Limb (tissue), 2 donors: ENCODE measurements around the gene RPAP3.

Experiments
- DNase-seq, 2 donors: peaks; one replicate each; pipeline ENCODE4 v3.0.0-alpha.2; 2016; ENCODE audit errors: extremely low spot score in 2 of 2

The RPAP3 gene

DNA sequence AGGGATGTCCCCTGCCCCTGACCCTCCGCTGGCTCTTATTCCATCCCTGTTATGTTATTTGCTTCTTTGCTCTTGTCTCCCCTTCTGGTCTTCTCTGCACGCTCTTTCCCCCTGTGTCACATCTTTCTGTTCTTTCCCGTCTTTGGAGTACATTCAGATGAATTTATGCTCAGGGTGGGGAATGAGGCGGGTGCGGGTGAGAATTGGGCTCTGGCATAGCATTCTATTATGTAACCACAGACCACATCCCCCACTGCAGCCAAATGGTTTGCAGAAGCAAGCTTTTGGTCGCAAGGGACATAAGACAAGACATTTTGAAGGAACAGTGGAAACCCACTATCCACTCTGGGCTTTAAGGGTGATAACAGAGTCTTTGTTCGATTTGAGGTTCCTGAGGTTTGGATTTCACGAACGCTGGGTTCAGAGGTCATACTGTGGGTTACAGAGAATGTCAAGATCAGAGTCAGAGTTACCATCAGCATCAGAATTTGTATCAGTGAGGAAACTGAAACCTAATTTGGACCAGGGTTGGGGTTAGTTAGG lies 15.7 kb upstream of the RPAP3 start:
- peak in 1 of 2 donors; percentile 16 for DNase-seq

DNA sequence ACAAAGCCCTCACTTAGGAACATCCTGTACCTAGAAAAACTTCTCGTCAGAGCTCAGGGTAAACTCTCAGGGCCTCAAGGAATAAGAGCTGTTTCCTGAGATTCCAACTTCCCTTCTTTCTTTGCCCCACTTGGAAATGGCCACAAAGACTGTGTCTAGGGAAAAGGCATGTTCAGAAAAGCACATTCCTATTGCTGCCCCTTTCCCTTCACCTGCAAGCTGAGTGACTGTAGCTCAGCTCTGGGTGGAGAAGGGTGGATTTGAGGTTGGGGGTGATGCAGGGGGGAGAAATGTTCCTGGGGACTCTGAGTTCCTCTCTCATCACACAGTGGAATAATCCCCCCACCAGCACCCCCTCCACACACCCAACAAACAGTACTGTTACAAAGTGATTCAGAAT lies 12.7 kb upstream of the RPAP3 start:
- DNase-seq, result no peak

DNA sequence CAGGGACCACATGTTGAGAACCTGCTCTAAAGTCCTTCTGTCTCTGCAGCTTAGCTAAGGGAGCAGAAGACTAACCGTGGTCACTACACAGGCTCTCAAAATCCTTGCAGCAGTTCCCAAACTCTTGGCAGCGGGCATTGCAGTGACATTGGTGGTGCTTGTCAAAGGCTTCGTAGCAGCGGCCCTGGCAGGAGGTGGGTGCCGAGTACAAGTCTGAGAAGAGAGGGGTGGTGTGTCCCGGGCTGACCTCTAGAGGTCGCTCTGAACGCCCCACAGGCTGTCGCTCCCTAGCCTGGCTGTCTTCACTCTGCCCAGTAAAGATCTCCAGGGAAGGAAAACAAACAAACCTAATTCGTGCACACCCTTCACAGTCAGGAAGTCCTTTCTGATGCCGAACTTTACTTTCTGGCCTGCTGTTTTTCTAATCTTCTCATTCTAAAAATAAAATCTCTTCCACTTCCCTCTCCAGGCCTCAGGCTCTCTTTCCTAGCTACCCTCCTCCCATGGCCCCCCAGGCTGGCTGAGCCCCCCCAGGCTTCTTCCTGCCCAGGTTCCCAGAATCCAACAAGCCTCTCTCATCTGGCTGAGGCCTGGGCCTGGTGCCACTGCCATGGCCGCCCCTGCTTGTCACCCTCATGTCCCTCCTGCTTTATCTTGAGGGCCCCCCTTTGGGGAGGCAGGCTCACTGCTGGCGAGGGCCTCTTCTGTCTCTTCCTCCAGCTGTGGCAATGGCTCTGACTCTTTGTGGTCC lies 11.8 kb upstream of the RPAP3 start:
- peak; percentile 77 to 81 for DNase-seq

DNA sequence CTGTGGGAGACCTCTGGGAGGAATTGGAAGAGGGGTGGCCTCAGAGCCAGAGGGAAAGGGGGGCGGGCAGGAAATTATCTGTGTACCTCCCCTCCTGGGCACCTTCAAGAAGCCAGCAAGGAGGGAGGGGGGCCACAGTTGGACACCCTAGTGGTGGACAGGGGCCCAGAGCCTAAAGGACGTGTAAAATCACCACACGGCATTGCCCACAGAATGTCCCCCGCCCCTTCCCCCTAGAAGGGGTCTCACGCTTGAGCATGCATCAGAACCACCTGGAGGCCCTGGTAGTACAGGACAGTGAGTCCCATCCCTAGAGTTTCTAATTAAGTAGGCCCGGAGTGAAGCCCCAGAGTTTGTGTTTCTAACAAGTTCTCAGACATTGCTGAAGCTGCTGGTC lies 11.2 kb upstream of the RPAP3 start:
- no peak for DNase-seq

- no peak for DNase-seq
These were observed 10.2 kb upstream of the RPAP3 start for GRCh38 chr12:47715877-47716548.

DNA sequence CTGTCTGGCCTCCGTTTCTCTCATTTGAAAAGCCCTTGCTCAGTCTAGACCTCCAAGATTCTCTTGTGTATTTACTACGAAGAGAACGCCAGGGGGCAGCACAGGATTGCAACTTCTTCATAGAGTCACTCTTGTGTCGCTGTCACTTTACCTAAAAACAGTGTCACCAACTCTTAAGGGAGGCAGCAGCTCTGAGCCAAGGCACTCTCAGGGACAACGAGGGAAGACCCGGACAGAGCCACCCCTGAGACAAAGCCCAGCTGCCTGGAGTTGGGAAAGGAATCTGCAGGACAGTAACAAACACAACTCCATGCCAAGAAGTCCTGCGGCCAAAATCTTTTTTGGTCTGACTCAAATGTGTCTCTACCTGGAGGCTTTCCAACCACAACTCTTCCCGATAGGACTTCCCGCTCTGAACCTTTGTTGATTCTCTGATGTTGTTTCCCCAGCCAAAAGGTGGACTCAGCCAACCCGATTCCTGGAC lies 9.6 kb upstream of the RPAP3 start:
- DNase-seq, result peak; percentile 68 to 83

DNA sequence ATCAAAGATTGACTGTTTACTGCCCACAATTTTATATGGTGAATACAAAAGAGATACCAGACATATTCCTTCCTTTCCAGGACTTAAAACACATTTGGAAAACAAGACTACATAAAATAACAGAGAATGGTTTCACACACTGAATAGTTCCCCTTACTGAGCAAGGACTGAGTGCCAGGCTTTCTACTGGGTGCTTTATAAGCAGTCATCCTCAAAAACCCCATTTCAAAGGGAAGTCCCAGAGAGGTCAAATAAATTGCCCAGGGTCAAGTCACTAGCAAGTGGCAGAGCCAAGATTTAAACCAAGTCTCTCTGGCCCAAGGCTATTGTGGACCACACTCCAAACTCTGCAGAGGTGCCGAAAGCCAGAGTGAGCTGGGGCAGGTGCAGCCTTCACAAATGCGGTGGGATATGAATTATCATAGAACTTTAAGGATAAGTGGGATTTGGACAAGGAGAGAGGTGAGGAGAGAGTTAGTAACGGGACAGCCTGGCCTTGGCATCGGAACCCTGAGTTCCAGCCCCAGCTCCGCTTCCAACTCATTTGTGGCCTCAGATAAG lies 9.1 kb upstream of the RPAP3 start:
- DNase-seq, result no peak

DNA sequence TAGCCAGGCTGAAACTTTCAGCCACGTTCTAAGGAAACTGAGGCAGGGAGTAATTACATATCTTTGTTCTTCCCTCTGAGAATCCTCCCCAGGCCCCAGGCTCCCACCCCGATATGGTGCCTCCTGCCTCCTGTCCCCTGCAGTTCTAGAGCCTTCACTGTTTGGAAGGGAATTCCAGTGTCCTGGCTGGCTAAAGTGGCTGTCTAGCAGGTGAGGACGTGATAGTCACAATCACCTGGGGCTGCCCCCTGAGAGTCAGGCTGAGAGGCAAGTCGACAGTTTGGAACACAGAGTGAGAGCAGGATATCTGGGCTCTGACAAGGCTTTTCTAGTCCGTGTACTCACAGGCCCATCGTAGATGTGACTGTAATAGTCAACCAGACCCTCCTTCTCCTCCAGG lies 6.3 kb upstream of the RPAP3 start:
- no peak for DNase-seq

DNA sequence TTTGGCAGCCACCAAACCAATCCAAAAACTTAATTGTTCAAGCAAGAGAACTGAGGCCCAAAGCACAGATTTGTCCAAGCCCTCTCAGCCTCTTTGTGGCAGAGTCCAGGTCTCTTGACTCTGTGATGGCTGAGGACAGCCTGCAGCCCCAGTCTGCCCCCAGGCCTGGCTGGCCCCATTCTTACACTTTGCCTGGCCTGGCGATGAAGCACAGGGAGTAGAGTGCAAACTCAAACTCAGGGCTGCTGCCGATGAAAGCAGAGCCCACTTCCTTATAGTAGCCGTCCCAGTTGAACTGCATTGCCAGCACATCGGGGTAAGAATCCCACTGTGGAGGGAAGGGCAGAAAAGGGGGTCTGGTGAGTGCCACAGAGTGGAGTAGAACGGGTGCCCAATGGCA lies 5.6 kb upstream of the RPAP3 start:
- DNase-seq, result no peak

DNA sequence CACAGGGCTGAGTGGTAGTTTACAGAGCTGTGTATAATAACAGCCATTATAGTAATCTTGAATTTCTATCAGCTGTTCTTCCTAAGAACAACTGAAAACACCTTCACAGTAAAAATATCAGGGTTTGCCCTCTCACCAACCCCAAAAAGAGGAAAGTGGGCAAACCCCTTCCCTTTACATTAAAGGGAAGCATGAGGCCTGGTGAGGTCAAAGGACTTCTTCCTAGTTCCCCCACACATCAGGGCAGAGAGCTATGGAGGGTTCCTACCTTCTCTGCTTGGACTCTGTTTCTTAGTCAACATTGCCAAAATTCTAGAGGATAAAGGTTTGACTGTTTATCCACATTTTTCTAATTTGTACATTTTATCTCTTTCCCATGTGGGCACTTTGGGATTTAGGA lies 4.4 kb upstream of the RPAP3 start:
- DNase-seq, result no peak

- DNase-seq, result no peak
These were observed 3.8 kb upstream of the RPAP3 start for GRCh38 chr12:47709671-47710070.

DNA sequence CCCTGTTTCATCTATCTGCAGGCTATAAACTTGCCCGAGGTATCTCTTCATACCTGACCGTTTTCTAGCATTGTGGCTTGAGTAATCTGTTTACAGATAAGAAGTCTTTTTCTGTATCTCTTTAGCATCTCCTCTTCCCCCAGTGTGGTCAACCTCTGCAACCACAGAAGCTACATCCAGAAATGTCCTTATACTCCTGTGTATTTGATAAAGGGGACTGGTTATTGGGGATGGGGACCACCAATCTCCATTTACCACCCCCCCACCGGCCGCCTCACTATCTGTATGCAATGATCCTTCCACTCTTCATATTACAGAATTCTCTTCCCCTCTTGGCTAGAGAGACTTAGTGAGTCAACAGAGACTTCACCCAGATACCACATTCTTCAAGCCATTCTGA lies 3.4 kb upstream of the RPAP3 start:
- no peak for DNase-seq

DNA sequence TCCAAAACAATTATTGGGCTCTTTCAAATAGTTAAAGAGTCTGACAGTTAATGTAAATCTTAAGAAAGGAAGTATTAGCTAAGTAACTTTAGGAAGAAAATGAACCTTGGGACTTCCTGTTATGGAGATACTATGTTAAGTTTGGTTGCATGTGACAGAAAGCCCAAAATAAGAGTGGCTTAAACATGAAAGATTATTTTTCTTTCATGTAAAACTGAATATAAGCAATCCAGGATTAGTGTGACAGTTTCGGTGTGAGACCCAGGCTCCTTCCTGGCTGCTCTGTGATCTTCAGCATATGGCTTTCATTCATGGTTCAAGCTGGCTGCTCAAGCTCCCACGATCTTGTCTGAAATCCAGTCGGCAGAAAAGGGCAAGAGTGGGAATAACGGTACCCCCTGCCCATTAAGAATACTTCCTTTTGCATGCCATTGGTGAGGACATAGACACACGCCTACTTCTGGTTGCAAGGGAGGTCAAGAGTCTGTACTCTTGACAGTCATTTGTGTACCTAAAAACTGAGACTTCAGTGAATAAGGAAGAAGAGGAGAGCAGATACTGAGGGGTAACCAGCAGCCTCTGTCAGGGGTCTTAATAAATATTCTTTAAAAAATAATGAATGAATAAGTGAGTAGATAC lies 2.2 kb upstream of the RPAP3 start:
- no peak for DNase-seq

DNA sequence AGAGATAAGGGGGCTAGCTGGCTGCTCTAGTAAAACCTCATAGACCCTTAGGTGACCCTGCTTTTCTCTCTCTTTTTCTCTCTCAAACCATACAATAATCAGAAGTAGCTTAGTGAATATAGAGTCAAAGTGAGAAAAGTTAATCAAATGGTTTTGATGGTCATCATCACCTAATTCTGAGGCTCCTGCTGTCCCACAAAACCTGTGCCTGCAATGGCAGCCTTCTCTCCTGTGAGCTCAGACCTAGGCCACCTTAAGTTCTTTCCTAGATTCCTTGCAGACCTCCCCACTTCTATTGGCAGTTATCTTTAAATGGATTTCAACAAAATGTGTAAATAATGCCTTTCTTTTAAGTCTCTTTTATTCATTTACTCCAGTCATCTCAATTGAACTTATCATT lies 1.5 kb upstream of the RPAP3 start:
- no peak for DNase-seq

GRCh38 chr12:47705229-47705565 lies 633 bp downstream of the RPAP3 start:
- no peak for DNase-seq

DNA sequence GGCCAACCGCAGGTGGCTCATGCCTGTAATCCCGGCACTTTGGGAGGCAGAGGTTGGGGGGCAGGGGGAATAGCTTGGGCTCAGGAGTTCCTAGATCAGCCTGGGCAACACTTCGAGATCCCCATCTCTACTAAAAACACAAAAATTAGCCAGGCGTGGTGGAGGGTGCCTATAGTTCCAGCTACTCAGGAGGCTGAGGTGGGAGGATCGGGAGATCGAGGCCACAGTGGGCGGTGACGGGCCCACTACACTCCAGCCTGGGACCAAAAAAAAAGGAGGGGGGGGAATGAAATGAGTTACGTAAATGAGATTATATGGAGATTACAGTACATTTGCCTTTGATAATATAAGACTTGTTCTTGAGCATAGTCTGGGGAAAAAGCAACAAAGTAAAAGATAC lies 1.1 kb downstream of the RPAP3 start:
- DNase-seq, result no peak

DNA sequence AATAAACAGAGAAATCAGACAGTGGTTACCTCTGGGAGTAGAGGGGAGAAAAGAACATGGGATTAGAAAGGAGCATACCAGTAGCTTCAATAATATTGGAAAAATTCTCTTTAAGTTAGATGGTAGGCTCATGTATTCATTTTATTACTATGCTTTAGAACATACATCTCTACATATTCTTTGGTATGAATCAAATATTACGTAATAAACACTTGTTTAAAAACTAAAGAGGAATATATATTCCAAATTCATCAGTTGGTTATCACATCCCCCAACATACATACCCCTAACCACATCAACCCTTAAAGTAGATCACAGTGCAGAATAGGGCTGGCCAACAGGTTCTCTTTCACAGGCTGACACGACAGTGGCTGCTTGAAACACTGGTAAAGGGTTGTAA lies 5.6 kb downstream of the RPAP3 start:
- DNase-seq, result no peak

- DNase-seq, result no peak
These were observed 7.2 kb downstream of the RPAP3 start for GRCh38 chr12:47698631-47699030.

- DNase-seq, result no peak
These were observed 7.8 kb downstream of the RPAP3 start for GRCh38 chr12:47698055-47698454.

GRCh38 chr12:47689215-47689614 lies 16.6 kb downstream of the RPAP3 start:
- no peak for DNase-seq

GRCh38 chr12:47687636-47688035 lies 18.2 kb downstream of the RPAP3 start:
- DNase-seq, result no peak

DNA sequence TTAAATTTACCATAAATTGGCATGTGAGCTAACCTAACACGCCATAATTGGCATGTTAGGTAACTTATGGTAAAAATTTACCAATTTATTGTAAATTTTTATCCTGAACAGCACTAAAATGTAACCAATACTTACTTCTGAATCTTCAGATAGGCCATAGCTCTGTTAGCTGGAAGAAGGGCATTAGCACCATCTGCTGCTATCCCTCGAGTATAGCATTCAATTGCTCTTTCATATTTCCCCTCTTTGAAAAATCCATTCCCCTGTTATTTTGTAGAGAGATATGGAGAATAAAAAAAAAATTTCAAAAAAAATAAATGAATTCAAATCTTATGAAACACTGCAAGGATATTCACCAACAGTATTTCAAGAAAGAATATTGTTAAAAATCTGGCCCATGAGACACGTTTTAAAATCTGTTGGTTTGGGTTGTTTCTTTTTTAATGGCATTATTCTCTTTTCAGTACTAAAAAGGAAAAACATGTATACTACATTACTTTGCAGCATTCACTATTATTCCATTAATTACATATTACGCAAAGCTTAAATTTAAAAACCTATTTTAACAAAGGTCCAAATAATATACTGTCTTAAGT lies 19.1 kb downstream of the RPAP3 start:
- peak in 1 of 2 donors; percentile 57 for DNase-seq
